ENCODE measurements around the gene RPS6KA4.
"Not testable (repeated sequence)": the region's sequence is repeated elsewhere in the genome, so short reads cannot be mapped to it uniquely, and the experiment has no call there.

Gene RPS6KA4

GRCh38 chr11:64409707-64410403 is 50.9 kb downstream of the RPS6KA4 start:
- no peak for DNase-seq (ENCODE audit: low read depth)
- no peak for TF ChIP-seq CTCF (IDR thresholded peaks at IDR 0.05; ENCODE audit: insufficient read depth, low read depth, low read length, missing control alignments)

DNA sequence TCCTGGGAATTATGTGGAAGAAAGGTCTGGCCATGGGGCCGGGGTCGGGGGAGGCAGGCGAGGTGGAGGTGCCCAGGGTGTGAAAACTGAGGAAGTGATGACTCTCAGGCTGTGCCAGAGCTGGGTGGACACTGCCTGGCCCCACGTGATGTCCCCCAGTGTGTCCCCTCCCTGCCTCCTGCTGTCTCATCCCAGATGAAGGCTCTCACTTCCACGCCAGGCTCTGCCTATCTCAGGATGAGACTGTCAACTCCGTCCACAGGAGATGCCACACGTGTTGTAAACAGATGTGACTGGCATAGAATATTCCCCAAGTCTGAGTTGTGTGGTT is 51.4 kb downstream of the RPS6KA4 start:
- DNase-seq (ENCODE audit: low read depth), result no peak
- TF ChIP-seq CTCF (IDR thresholded peaks at IDR 0.05; ENCODE audit: insufficient read depth, low read depth, low read length, missing control alignments), result no peak
- H3K4me3 ChIP-seq (ENCODE audit: low read depth, low read length), result no peak overlapping the region

More at GRCh38 chr11:64409707-64410403, 50.9 kb downstream of the RPS6KA4 start:
- H3K4me3 ChIP-seq (ENCODE audit: low read depth, low read length), result no peak overlapping the region

DNA sequence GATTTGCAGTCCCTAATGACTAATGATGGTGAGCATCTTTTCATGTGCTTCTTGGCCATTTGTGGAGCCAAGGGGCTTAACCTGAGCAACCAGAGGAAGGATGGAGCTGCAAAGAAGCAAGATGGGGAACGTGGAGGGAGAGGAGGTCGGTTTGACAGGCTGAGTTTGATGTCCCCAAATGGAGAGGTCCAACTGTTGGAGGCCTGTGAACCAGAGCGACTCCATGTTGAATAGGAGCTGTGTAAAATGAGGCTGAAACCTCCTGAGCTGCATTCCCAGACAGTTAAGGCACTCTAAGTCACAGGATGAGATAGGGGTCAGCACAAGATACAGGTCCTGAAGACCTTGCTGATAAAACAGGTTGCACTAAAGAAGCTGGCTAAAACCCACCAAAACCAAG is 54.5 kb downstream of the RPS6KA4 start:
- DNase-seq (ENCODE audit: low read depth), result no peak
- no peak overlapping the region for H3K4me3 ChIP-seq (ENCODE audit: low read depth, low read length)
- TF ChIP-seq CTCF (IDR thresholded peaks at IDR 0.05; ENCODE audit: insufficient read depth, low read depth, low read length, missing control alignments), result no peak

DNA sequence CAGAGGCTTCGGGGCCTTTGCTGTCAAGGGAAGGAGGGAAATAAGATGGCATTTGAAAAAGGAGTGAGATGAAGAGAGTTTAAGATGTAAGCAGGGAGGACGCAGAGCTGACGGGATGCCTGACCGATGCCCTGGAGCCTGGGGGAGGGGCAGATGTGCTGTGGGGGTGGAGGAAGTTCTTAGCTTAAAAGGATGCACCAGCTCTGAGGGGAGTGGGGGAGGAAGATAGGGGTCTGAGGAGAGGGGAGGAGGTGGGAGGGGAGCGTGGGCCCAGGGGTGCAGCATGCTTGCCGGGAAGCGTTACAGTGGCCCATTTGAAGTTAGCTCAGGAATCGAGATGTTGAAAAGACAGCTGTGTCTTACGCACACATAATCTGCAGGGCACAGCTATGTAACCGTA is 56.3 kb downstream of the RPS6KA4 start:
- H3K4me3 ChIP-seq (ENCODE audit: low read depth, low read length), result no peak overlapping the region
- DNase-seq (ENCODE audit: low read depth), result no peak
- no peak for TF ChIP-seq CTCF (IDR thresholded peaks at IDR 0.05; ENCODE audit: insufficient read depth, low read depth, low read length, missing control alignments)

GRCh38 chr11:64415996-64416728 is 57.2 kb downstream of the RPS6KA4 start:
- TF ChIP-seq CTCF (IDR thresholded peaks at IDR 0.05; ENCODE audit: insufficient read depth, low read depth, low read length, missing control alignments), result no peak
- no peak overlapping the region for H3K4me3 ChIP-seq (ENCODE audit: low read depth, low read length)
- DNase-seq (ENCODE audit: low read depth), result no peak

GRCh38 chr11:64418233-64418632 is 59.3 kb downstream of the RPS6KA4 start:
- not testable (repeated sequence) for DNase-seq (ENCODE audit: low read depth); H3K4me3 ChIP-seq (ENCODE audit: low read depth, low read length)

GRCh38 chr11:64419257-64419790 is 60.4 kb downstream of the RPS6KA4 start:
- H3K4me3 ChIP-seq (ENCODE audit: low read depth, low read length), result no peak overlapping the region
- no peak for DNase-seq (ENCODE audit: low read depth)
- TF ChIP-seq CTCF (IDR thresholded peaks at IDR 0.05; ENCODE audit: insufficient read depth, low read depth, low read length, missing control alignments), result no peak
